ENCODE results near the gene DNAJB5. TPM values are rescaled to one million over a fixed set of nuclear protein-coding genes. Genes with fewer than 3 reads are reported as not detected.

The DNAJB5 gene
- total RNA-seq, 1 donor from 2014 or later: 6.9 TPM

DNA sequence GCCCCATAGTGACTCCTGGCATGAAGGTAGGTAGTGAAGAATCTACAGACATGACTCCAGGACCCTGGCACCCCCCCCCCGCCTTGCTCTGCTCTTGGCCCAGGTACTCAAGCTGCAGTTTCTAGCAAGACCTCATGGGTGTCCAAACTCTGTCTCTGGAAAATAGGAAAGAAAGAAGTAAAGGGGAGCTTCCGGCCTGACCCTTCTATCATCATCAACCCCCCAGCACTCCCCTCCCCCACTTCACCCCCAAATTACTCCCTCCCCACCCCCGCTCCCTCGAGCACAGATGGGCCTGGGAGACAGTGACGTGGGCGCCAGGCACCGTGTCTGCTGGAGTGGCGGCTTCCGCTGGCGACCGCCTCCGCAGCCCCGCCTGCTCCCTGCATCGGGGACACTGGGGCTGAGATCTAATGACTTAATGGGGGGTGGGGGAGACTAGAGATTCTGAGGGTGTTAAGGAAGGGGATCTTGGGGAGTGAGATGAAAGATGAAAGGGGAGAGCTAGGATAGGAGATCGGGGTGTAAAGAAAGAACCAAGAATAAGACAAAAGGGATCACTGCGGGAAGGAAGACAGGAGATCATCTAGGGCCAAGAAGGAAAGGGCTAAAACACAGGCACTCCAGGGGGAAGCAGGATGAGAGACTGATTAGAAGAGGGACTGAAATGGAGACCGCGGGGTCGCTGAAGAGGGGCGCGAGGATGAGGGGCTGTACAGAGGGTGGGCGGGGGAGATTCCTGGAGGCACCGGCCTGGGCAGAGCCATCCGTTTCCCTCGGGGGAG lies 1.1 kb upstream of the DNAJB5 start:
- DNase-seq (ENCODE audit: extremely low spot score in 2 of 2): peak; percentile 77 to 90
- Histone ChIP-seq H3K4me3 (peak overlapping the region; percentile 79 to 87), H3K27me3 (no peaks in the 10 kb centered on the region), H3K27ac (peak overlapping the region; percentile 63), H3K4me1 (peaks cover 39% of the 10 kb centered on the region), H3K36me3 (no peaks in the 10 kb centered on the region), H3K9me3 (no peaks in the 10 kb centered on the region)
- intact Hi-C loops (cut with DNase I): no loop called here
- TF ChIP-seq, protein P1, sequence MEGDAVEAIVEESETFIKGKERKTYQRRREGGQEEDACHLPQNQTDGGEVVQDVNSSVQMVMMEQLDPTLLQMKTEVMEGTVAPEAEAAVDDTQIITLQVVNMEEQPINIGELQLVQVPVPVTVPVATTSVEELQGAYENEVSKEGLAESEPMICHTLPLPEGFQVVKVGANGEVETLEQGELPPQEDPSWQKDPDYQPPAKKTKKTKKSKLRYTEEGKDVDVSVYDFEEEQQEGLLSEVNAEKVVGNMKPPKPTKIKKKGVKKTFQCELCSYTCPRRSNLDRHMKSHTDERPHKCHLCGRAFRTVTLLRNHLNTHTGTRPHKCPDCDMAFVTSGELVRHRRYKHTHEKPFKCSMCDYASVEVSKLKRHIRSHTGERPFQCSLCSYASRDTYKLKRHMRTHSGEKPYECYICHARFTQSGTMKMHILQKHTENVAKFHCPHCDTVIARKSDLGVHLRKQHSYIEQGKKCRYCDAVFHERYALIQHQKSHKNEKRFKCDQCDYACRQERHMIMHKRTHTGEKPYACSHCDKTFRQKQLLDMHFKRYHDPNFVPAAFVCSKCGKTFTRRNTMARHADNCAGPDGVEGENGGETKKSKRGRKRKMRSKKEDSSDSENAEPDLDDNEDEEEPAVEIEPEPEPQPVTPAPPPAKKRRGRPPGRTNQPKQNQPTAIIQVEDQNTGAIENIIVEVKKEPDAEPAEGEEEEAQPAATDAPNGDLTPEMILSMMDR (IDR thresholded peaks at IDR 0.05): no peak
- TF ChIP-seq POLR2A (IDR thresholded peaks at IDR 0.05): no peak
- TF ChIP-seq POLR2AphosphoS5 (IDR thresholded peaks at IDR 0.05; ENCODE audit: insufficient read depth in 1 of 2, low read depth in 1 of 2): no peak

DNA sequence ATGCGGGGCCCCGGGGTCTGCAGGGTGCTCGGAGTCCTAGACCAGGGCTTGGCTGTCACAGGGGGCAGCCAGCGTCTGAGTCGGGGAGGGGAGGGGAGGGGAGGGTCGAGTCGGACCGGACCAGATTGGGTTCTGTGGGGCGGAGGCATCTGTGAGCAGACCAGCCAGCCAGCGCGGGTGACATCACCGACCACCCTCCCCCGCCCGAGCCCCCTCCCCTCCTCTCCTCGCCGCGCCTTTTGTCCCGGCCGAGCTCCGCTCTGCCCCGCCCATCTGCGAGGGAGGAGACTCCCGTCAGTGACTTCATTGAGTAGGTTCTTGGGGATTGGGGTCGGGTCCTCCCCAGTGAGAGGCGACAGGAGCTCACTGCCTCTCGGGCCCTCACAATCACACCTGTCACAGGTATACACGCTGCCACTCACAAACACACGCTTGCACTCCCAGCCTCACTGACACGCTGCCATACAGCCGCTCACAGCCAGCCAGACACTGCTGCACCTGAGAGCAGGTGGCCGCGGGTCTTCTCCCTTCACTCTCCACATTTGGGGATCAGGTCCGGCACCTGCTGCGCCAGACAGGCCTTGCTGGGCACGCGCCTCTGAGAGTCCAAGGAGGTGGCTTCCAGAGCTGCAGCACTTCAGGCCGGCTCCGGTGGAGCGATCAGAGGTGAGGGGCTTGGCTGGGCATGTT lies 546 bp downstream of the DNAJB5 start:
- Histone ChIP-seq H3K27ac (peak overlapping the region; percentile 90), H3K27me3 (no peaks in the 10 kb centered on the region), H3K4me3 (peak overlapping the region; percentile 79 to 87), H3K9me3 (no peaks in the 10 kb centered on the region), H3K36me3 (no peaks in the 10 kb centered on the region), H3K4me1 (peaks cover 56% of the 10 kb centered on the region)
- intact Hi-C loops (cut with DNase I): no loop called here
- DNase-seq (ENCODE audit: extremely low spot score in 2 of 2): peak; percentile 91
- TF ChIP-seq POLR2A (IDR thresholded peaks at IDR 0.05) (no peak), POLR2AphosphoS5 (IDR thresholded peaks at IDR 0.05; ENCODE audit: insufficient read depth in 1 of 2, low read depth in 1 of 2) (no peak)
- TF ChIP-seq, protein P1 (IDR thresholded peaks at IDR 0.05): no peak

DNA sequence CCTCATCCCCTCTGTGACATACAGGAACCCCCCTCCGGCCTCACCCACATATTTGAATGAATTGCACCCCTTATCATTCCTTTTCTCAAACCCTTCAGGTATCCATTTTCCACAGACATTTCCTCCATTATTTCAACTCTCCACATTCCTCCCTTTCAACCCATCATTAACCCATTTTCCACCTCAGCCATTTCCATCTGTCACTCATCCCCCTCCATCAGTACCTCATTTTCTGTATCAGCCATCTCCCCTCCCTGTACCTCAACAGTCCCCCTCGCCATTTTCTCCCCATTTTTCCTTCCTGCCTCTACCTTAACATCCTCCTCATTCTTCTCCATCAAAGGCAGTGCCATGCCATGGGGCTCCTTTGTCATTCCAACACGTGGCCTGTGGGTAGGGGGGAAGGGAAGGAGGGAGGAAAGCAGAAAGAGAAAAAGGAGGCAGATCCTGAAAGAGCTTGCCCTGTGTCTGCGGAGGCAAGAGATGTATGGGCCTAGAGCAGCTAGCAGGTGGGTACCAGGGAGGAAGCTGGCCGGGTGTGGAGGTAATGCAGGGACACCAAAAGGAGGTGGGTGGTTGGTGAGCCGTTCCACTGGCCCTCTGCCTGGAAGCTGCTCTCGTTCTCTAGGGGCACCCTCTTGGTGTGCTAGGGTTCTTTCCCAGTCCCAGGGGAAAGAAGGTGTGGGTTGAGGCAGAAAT lies 1.5 kb downstream of the DNAJB5 start:
- Histone ChIP-seq H3K36me3 (no peaks in the 10 kb centered on the region), H3K27ac (peak overlapping the region; percentile 90), H3K4me3 (peak overlapping the region in 1 of 2 donors; percentile 87), H3K27me3 (no peaks in the 10 kb centered on the region), H3K9me3 (no peaks in the 10 kb centered on the region), H3K4me1 (peaks cover 57% of the 10 kb centered on the region)
- intact Hi-C loops (cut with DNase I): no loop called here
- no peak for TF ChIP-seq POLR2AphosphoS5 (IDR thresholded peaks at IDR 0.05; ENCODE audit: insufficient read depth in 1 of 2, low read depth in 1 of 2)
- TF ChIP-seq, protein P1 (IDR thresholded peaks at IDR 0.05): no peak
- DNase-seq (ENCODE audit: extremely low spot score in 2 of 2): peak; percentile 14 to 77

DNA sequence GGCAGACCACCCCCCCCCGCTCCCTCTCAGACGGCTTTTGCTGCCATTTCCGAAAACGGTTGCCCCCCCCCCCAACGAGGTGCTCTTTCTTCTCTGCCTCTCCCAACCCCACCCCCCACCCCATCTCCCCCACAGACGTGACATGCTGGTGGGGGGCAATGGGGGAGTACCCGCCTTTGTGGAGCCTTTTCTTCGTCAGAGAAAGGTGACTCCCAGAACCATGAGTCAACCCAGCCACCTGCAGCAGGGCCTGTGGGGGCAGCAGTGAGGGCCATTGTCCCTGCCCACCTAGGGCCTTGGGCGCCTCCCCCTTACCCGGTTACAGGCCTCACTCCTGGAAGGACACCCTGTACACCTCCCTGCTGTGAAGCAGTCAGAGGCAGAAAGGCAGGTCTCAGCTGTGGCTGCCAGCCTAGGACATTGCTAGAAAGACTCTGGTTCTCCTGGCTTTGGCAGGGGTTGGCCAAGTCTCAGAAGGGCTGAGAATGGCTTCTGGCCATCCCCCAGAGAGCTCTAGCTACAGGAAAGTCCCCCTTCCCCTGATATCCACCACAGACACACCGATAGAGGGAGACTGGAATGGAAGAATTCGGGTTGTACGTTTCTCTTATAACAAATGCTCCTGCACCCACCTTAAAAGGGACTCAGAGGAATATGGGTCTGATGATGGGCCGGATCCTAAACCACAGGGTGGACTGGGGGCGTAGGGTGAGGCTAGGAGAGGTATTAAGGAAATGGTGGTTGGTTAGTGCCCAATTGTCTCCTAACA lies 2.2 kb downstream of the DNAJB5 start:
- peak; percentile 58 to 84 for DNase-seq (ENCODE audit: extremely low spot score in 2 of 2)

More for the DNA sequence above, 2.2 kb downstream of the DNAJB5 start:
- Histone ChIP-seq H3K27ac (peak overlapping the region; percentile 90), H3K4me1 (peaks cover 57% of the 10 kb centered on the region), H3K27me3 (no peaks in the 10 kb centered on the region), H3K36me3 (peaks cover 0 to 4% of the 10 kb centered on the region in 2 donors), H3K9me3 (no peaks in the 10 kb centered on the region), H3K4me3 (no peak overlapping the region)
- intact Hi-C loops (cut with DNase I): no loop called here
- TF ChIP-seq, protein P1 (IDR thresholded peaks at IDR 0.05): no peak
- TF ChIP-seq POLR2A (IDR thresholded peaks at IDR 0.05) (no peak), POLR2AphosphoS5 (IDR thresholded peaks at IDR 0.05; ENCODE audit: insufficient read depth in 1 of 2, low read depth in 1 of 2) (no peak)
